OCI-LY3 (cell line): ENCODE data around the gene IMMP2L.

Experiments used
- H2AFZ ChIP-seq: fragments of 200-600, 300-600 bp; shearing (Covaris generic); 2 replicates; pipeline ENCODE4 v1.6.0; 2014; ENCODE audit warnings: antibody characterized with exemption, low read depth, low read length
- H3K27ac ChIP-seq: fragments of 200-600, 300-600 bp; sonication (generic); 2 replicates; pipeline ENCODE4 v1.5.1; 2014; ENCODE audit warnings: mild to moderate bottlenecking, low read length, moderate library complexity, mixed read lengths
- H3K27me3 ChIP-seq: fragments of 200-600, 300-600 bp; sonication (generic); 2 replicates; pipeline ENCODE4 v1.6.1; 2014; ENCODE audit warnings: low read depth, low read length, mixed read lengths
- H3K36me3 ChIP-seq: fragments of 200-600, 300-600 bp; sonication (generic); replicated peaks from 2 replicates; pipeline ENCODE3; 2014; ENCODE audit warnings: low read depth, low read length, mixed read lengths
- H3K4me1 ChIP-seq: fragments of 300-600, 200-600 bp; sonication (generic); 2 replicates; pipeline ENCODE4 v1.6.1; 2014; ENCODE audit warnings: low read length, mixed read lengths
- H3K4me2 ChIP-seq: fragments of 200-600, 300-600 bp; sonication (generic); 2 replicates; pipeline ENCODE4 v1.6.1; 2014; ENCODE audit warnings: low read length, mixed read lengths
- H3K4me3 ChIP-seq: fragments of 300-600, 200-600 bp; sonication (generic); 2 replicates; pipeline ENCODE4 v1.5.1; 2014; ENCODE audit warnings: antibody characterized with exemption, mild to moderate bottlenecking, low read length, moderate library complexity
- H3K79me2 ChIP-seq: fragments of 300-600, 200-600 bp; shearing (Covaris generic); 2 replicates; pipeline ENCODE4 v1.6.1; 2014; ENCODE audit warnings: mild to moderate bottlenecking, low read length, mixed read lengths
- H3K9ac ChIP-seq: fragments of 300-600, 200-600 bp; shearing (Covaris generic); 2 replicates; pipeline ENCODE4 v1.6.0; 2014; ENCODE audit warnings: mild to moderate bottlenecking, low read length, moderate library complexity
- H3K9me3 ChIP-seq: fragments of 200-600, 300-600 bp; shearing (Covaris generic); 2 replicates; pipeline ENCODE4 v1.6.1; 2014; ENCODE audit warnings: low read length, mixed read lengths; ENCODE audit not compliant: insufficient read depth
- H4K20me1 ChIP-seq: fragments of 200-600, 300-600 bp; sonication (generic); 2 replicates; pipeline ENCODE4 v1.6.1; 2016; ENCODE audit warnings: low read length, mixed read lengths; ENCODE audit not compliant: insufficient read depth
- EZH2phosphoT487 ChIP-seq: fragments of 200-600 bp; shearing (Covaris generic); IDR thresholded peaks from 2 replicates; pipeline ENCODE4 v1.6.1; 2018; ENCODE audit warnings: antibody characterized with exemption, mixed run types, low read depth
- TF ChIP-seq, protein P1 (sequence below): fragments of 200-600, 300-600 bp; sonication (generic); IDR thresholded peaks from 2 replicates; pipeline ENCODE4 v1.5.1; 2014; ENCODE audit warnings: antibody characterized with exemption, low read length, low read depth

The IMMP2L gene

DNA sequence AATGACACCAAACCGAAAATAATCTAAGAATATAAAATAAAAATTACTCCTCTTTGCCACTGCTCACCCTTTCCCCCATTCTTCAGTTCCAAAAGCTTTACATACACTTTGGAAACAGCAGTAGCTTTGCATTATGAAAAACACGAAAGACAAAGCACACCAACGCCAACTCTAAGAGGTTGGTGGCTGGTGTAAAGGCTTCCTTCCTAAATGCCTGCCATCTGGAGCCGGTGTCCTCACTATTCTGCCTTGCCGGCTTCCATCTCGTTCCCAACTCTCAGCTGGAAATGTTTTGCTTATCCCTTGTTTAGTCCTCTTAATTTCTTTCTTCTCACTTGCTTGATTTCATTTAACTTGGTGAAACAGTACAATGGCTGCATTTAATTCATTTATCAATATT, 752.5 kb downstream of the IMMP2L start:
- H2AFZ ChIP-seq: no peak overlapping the region
- no peak overlapping the region for H3K27ac ChIP-seq
- TF ChIP-seq, protein P1, sequence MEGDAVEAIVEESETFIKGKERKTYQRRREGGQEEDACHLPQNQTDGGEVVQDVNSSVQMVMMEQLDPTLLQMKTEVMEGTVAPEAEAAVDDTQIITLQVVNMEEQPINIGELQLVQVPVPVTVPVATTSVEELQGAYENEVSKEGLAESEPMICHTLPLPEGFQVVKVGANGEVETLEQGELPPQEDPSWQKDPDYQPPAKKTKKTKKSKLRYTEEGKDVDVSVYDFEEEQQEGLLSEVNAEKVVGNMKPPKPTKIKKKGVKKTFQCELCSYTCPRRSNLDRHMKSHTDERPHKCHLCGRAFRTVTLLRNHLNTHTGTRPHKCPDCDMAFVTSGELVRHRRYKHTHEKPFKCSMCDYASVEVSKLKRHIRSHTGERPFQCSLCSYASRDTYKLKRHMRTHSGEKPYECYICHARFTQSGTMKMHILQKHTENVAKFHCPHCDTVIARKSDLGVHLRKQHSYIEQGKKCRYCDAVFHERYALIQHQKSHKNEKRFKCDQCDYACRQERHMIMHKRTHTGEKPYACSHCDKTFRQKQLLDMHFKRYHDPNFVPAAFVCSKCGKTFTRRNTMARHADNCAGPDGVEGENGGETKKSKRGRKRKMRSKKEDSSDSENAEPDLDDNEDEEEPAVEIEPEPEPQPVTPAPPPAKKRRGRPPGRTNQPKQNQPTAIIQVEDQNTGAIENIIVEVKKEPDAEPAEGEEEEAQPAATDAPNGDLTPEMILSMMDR: no peak
- TF ChIP-seq EZH2phosphoT487: no peak
- H3K4me1 ChIP-seq: no peaks in the 10 kb centered on the region
- no peak overlapping the region for H3K4me2 ChIP-seq
- H3K36me3 ChIP-seq: no peaks in the 10 kb centered on the region
- no peaks in the 10 kb centered on the region for H3K79me2 ChIP-seq
- H3K9me3 ChIP-seq: no peaks in the 10 kb centered on the region
- H3K27me3 ChIP-seq: no peaks in the 10 kb centered on the region
- H3K4me3 ChIP-seq: no peak overlapping the region
- no peak overlapping the region for H3K9ac ChIP-seq
- no peaks in the 10 kb centered on the region for H4K20me1 ChIP-seq

DNA sequence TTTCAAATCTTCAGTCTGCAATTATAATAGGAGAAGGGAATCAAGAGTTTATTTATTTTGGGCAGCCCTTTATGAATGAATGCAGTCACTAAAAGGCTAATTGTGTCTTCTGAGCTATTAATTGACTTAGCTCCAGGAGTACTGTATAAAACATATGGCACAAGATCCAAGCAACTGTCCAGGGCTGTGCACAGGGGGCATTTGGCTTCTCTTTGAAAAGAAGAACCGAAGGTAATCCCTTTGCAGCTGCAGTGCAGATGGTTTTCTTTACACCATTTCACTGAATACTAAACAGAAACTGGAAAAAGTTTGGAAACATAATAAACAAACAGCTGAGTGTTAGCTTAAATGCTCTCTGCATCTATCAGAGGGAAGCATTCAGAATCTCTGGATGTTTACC, 753.9 kb downstream of the IMMP2L start:
- Histone ChIP-seq H3K9me3 (no peaks in the 10 kb centered on the region), H3K36me3 (no peaks in the 10 kb centered on the region), H3K4me3 (no peak overlapping the region), H3K27me3 (no peaks in the 10 kb centered on the region), H2AFZ (no peak overlapping the region), H4K20me1 (no peaks in the 10 kb centered on the region), H3K27ac (no peak overlapping the region), H3K9ac (no peak overlapping the region), H3K79me2 (no peaks in the 10 kb centered on the region), H3K4me1 (0 out of 2 replicates have a peak, but pooled peaks cover 4% of the 10 kb centered on the region), H3K4me2 (no peak overlapping the region)
- TF ChIP-seq EZH2phosphoT487: no peak
- TF ChIP-seq, protein P1: no peak

DNA sequence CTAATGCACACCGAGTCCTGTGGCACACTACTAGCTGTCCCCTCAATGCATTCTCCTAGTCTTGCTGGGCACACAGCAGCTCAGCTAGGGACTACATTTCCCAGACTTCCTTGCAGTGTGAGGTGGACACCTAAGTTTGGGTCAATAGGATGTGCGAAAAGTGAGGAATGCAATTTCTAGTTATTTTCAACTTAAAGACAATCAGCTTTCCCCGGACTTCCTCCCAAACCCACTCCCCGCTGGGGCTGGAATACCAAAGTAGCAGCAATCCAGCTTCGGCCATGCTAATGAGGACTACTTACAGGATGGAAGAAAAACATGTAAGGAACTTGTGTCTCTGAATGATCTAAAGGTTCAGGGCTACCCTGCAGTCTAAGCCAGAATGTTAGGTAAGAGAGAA, 757.8 kb downstream of the IMMP2L start:
- Histone ChIP-seq H3K27me3 (no peaks in the 10 kb centered on the region), H3K4me1 (peaks cover 21% of the 10 kb centered on the region), H3K36me3 (no peaks in the 10 kb centered on the region), H2AFZ (no peak overlapping the region), H3K9me3 (no peaks in the 10 kb centered on the region), H4K20me1 (no peaks in the 10 kb centered on the region), H3K4me2 (no peak overlapping the region), H3K79me2 (no peaks in the 10 kb centered on the region), H3K27ac (no peak overlapping the region), H3K9ac (no peak overlapping the region), H3K4me3 (no peak overlapping the region)
- TF ChIP-seq, protein P1: no peak
- TF ChIP-seq EZH2phosphoT487: no peak

DNA sequence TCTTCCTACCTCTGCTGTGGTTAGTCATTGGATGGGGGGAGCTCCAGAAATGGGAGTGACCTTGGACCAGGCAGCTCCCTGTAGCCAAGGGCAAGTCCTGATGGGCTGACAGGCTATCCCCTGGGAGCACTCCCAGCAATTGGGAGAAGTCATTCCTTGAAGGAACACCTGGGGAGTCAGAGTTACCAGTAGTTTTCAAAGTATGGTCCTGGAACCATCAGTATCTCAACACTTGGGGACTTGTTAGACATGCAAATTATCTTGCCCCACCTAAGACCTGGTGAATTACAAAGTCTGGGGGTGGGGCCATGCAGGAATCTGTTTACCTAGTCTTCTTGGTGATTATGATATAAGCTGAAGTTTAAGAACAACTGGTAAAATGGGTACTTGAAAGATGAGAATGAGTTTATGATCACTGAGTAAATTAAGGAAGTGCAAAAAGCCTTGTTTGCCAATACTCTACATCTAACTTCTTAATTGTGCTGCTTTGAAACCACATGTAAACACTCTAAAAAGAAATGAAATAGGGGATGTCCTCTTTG, 758.6 kb downstream of the IMMP2L start:
- H3K4me2 ChIP-seq: no peak overlapping the region
- H3K27me3 ChIP-seq: no peaks in the 10 kb centered on the region
- no peak overlapping the region for H2AFZ ChIP-seq
- no peak overlapping the region for H3K9ac ChIP-seq
- H3K4me1 ChIP-seq: peaks cover 21% of the 10 kb centered on the region
- no peaks in the 10 kb centered on the region for H3K79me2 ChIP-seq
- no peaks in the 10 kb centered on the region for H4K20me1 ChIP-seq
- TF ChIP-seq, protein P1: no peak
- no peak for TF ChIP-seq EZH2phosphoT487
- H3K9me3 ChIP-seq: no peaks in the 10 kb centered on the region
- H3K36me3 ChIP-seq: no peaks in the 10 kb centered on the region
- no peak overlapping the region for H3K4me3 ChIP-seq
- H3K27ac ChIP-seq: no peak overlapping the region
